HEK293T (cell line): ENCODE measurements around the gene COA8.

Experiments
- CTBP1 ChIP-seq: fragments of 450-650 bp; IDR thresholded peaks from 2 replicates; pipeline ENCODE4 v1.6.1; 2016; ENCODE audit warnings: borderline replicate concordance
- ELF4 ChIP-seq: fragments of 450-650 bp; IDR thresholded peaks from 2 replicates; pipeline ENCODE4 v1.6.1; 2017; ENCODE audit warnings: antibody characterized with exemption
- NFRKB ChIP-seq: fragments of 450-650 bp; IDR thresholded peaks from 2 replicates; pipeline ENCODE4 v1.6.1; 2016; ENCODE audit warnings: mild to moderate bottlenecking, moderate library complexity
- SUZ12 ChIP-seq: fragments of 450-650 bp; IDR thresholded peaks from 2 replicates; pipeline ENCODE4 v1.6.1; 2016; ENCODE audit warnings: mild to moderate bottlenecking
- TARDBP ChIP-seq: fragments of 450-650 bp; IDR thresholded peaks from 2 replicates; pipeline ENCODE4 v1.6.1; 2016
- TF ChIP-seq, protein P1 (sequence below): fragments of 450-650 bp; IDR thresholded peaks from 2 replicates; pipeline ENCODE4 v1.6.1; 2016

DNA sequence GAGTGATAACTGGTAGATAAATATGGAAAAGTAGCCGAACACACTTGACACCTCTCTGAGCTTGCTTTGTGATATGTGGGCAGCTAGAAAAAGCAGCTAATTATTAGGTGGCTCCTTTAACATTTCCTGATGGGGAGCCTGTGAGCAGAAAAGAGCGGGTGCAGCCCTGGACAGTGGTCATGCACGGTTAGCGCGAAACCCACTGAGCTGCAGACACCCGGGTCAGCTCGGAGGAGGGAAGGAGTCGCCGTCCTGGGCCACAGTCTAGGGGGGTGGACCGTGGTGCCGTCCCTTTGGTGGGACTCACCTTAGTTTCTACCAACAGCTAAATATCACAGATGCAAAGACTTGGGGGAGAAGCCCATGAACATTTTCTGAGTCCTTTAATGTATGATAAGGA lies 6.6 kb downstream of the COA8 start:
- TF ChIP-seq SUZ12 (no peak), ELF4 (no peak), TARDBP (no peak), CTBP1 (no peak), NFRKB (no peak)
- TF ChIP-seq, protein P1, sequence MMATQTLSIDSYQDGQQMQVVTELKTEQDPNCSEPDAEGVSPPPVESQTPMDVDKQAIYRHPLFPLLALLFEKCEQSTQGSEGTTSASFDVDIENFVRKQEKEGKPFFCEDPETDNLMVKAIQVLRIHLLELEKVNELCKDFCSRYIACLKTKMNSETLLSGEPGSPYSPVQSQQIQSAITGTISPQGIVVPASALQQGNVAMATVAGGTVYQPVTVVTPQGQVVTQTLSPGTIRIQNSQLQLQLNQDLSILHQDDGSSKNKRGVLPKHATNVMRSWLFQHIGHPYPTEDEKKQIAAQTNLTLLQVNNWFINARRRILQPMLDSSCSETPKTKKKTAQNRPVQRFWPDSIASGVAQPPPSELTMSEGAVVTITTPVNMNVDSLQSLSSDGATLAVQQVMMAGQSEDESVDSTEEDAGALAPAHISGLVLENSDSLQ = no peak
